Testis (tissue), 2 donors: ENCODE measurements around the gene WFIKKN2.

Experiments
- CTCF ChIP-seq, 3 experiments: fragments of 450-650 bp in 2 of 3; fragments of 200-600 bp in 1 of 3; sonication (generic) in 1 of 3; IDR thresholded peaks; one replicate each; pipeline ENCODE4 v1.5.1; 2016 to 2019; ENCODE audit warnings: antibody characterized with exemption in 3 of 3, mild to moderate bottlenecking in 2 of 3, moderate library complexity in 1 of 3
- POLR2A ChIP-seq: fragments of 450-650 bp; IDR thresholded peaks from one replicate; pipeline ENCODE4 v1.6.1; 2017; ENCODE audit warnings: antibody characterized with exemption, mild to moderate bottlenecking, moderate library complexity

- TF ChIP-seq CTCF (IDR thresholded peaks at IDR 0.05) (no peak), POLR2A (no peak)
These were observed 36.7 kb upstream of the WFIKKN2 start for GRCh38 chr17:50798424-50799288.
